ENCODE data around the gene AUNIP. TPM values are rescaled to one million over a fixed set of nuclear protein-coding genes. Genes with fewer than 3 reads are reported as not detected.

Gene AUNIP
- total and polyA plus RNA-seq, 2 donors (not counting 1 experiment from before 2014, with no cell fraction given), result 0.33 to 1.2 TPM

GRCh38 chr1:25878690-25879089, 19.4 kb upstream of the AUNIP start:
- Histone ChIP-seq H3K79me2 (ENCODE audit: control insufficient read depth, insufficient read depth, low read length) (no peaks in the 10 kb centered on the region), H3K4me1 (ENCODE audit: control insufficient read depth, extremely low read depth, insufficient read depth, low read length) (peaks cover 7% of the 10 kb centered on the region), H3K4me2 (ENCODE audit: extremely low read depth, insufficient read depth, low read length) (no peak overlapping the region), H3K36me3 (ENCODE audit: control insufficient read depth, insufficient read depth, low read length) (no peaks in the 10 kb centered on the region), H3K4me3 (replicated peaks in 1 of 4; ENCODE audit: control extremely low read depth in 1 of 4, insufficient read depth in 1 of 4, low read depth in 3 of 4, low read length in 4 of 4) (no peak overlapping the region), H3K27me3 (ENCODE audit: control insufficient read depth, insufficient read depth, low read length) (no peaks in the 10 kb centered on the region), H3K9ac (ENCODE audit: insufficient read depth, low read length) (no peak overlapping the region), H4K20me1 (ENCODE audit: control insufficient read depth, extremely low read depth, insufficient read depth, low read length) (no peaks in the 10 kb centered on the region), H3K9me3 (ENCODE audit: control insufficient read depth, insufficient read depth, low read depth, low read length) (no peaks in the 10 kb centered on the region), H3K27ac (ENCODE audit: insufficient read depth, low read length) (no peak overlapping the region), H2AFZ (ENCODE audit: low read length) (no peak overlapping the region)
- DNase-seq (ENCODE audit: low read depth in 2 of 2), result no peak
- no peak for TF ChIP-seq EZH2 (IDR thresholded peaks at IDR 0.05; ENCODE audit: low read length, missing control alignments)
- TF ChIP-seq CTCF (conservative IDR thresholded peaks at IDR 0.05 in 1 of 2, IDR thresholded peaks at IDR 0.05 in 1 of 2; ENCODE audit: low read depth in 1 of 2, low read length in 2 of 2), result no peak

GRCh38 chr1:25877155-25877554, 17.9 kb upstream of the AUNIP start:
- no peak overlapping the region for H2AFZ ChIP-seq (ENCODE audit: low read length)
- H3K9ac ChIP-seq (ENCODE audit: insufficient read depth, low read length), result no peak overlapping the region
- no peaks in the 10 kb centered on the region for H3K36me3 ChIP-seq (ENCODE audit: control insufficient read depth, insufficient read depth, low read length)
- TF ChIP-seq EZH2 (IDR thresholded peaks at IDR 0.05; ENCODE audit: low read length, missing control alignments) (no peak), CTCF (conservative IDR thresholded peaks at IDR 0.05 in 1 of 2, IDR thresholded peaks at IDR 0.05 in 1 of 2; ENCODE audit: low read depth in 1 of 2, low read length in 2 of 2) (no peak)
- no peak overlapping the region for H3K4me2 ChIP-seq (ENCODE audit: extremely low read depth, insufficient read depth, low read length)
- H3K27me3 ChIP-seq (ENCODE audit: control insufficient read depth, insufficient read depth, low read length), result no peaks in the 10 kb centered on the region
- H3K27ac ChIP-seq (ENCODE audit: insufficient read depth, low read length), result no peak overlapping the region
- H3K9me3 ChIP-seq (ENCODE audit: control insufficient read depth, insufficient read depth, low read depth, low read length), result no peaks in the 10 kb centered on the region
- peaks cover 14% of the 10 kb centered on the region for H3K4me1 ChIP-seq (ENCODE audit: control insufficient read depth, extremely low read depth, insufficient read depth, low read length)
- no peaks in the 10 kb centered on the region for H4K20me1 ChIP-seq (ENCODE audit: control insufficient read depth, extremely low read depth, insufficient read depth, low read length)
- no peak for DNase-seq (ENCODE audit: low read depth in 2 of 2)
- no peak overlapping the region for H3K4me3 ChIP-seq (replicated peaks in 1 of 4; ENCODE audit: control extremely low read depth in 1 of 4, insufficient read depth in 1 of 4, low read depth in 3 of 4, low read length in 4 of 4)
- H3K79me2 ChIP-seq (ENCODE audit: control insufficient read depth, insufficient read depth, low read length), result no peaks in the 10 kb centered on the region

- Histone ChIP-seq H3K4me1 (ENCODE audit: control insufficient read depth, extremely low read depth, insufficient read depth, low read length) (peaks cover 17% of the 10 kb centered on the region), H2AFZ (ENCODE audit: low read length) (no peak overlapping the region), H3K79me2 (ENCODE audit: control insufficient read depth, insufficient read depth, low read length) (no peaks in the 10 kb centered on the region), H3K9me3 (ENCODE audit: control insufficient read depth, insufficient read depth, low read depth, low read length) (no peaks in the 10 kb centered on the region), H3K27me3 (ENCODE audit: control insufficient read depth, insufficient read depth, low read length) (no peaks in the 10 kb centered on the region), H3K4me3 (replicated peaks in 1 of 4; ENCODE audit: control extremely low read depth in 1 of 4, insufficient read depth in 1 of 4, low read depth in 3 of 4, low read length in 4 of 4) (no peak overlapping the region), H3K36me3 (ENCODE audit: control insufficient read depth, insufficient read depth, low read length) (no peaks in the 10 kb centered on the region), H3K27ac (ENCODE audit: insufficient read depth, low read length) (no peak overlapping the region), H4K20me1 (ENCODE audit: control insufficient read depth, extremely low read depth, insufficient read depth, low read length) (no peaks in the 10 kb centered on the region), H3K4me2 (ENCODE audit: extremely low read depth, insufficient read depth, low read length) (no peak overlapping the region), H3K9ac (ENCODE audit: insufficient read depth, low read length) (no peak overlapping the region)
- no peak for DNase-seq (ENCODE audit: low read depth in 2 of 2)
- TF ChIP-seq CTCF (conservative IDR thresholded peaks at IDR 0.05 in 1 of 2, IDR thresholded peaks at IDR 0.05 in 1 of 2; ENCODE audit: low read depth in 1 of 2, low read length in 2 of 2), result no peak
Measured at GRCh38 chr1:25876693-25877077, 17.4 kb upstream of the AUNIP start.
